NOMO-1 treated with DMSO at 0.1 percent for 48 hours (cell line): ENCODE measurements around the gene ILK.

Source experiments
- DNase-seq: peaks from one replicate; lab custom pipeline; 2025; ENCODE audit not compliant: unreplicated experiment; lab: John Stamatoyannopoulos, UW

Gene ILK

DNA sequence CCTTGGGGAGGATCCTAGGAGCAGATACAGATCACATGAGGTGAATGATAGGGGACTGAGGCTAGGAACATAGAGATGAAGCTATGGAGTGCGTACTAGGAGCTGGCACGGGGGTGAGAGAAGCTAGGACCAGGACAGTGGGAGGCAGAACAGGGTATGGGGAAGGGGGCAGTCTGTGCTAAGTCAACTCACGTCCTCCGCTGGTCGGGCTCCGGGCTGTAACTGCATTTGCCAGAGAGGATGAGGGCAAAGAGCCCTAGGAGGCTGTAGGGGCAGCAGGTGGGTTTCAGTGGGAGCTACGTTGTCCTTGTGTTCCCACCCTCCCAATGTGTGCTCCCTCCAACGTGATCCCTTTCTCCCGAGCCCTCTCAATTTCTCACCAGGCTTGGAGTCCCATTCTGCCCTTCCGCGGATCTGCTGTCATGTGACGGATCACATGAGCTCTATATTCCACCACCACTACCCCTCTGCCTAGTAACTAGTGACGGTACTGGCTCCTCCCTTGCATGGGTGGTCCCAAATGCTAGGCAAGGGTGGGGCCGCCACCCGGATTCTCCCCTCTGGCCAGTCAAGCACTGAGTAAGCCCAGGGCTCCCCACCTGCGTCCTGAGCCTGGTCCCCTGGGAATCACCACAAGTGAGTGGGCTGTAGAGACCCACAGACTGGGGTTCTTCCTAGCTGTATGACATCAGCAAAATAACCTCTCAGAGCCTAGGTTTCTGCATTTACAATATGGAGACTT is 15.6 kb downstream of the ILK start, which contains the start of gene TPP1:
TPP1 (minus strand) TSS at position 419 of the 742 bp plus-strand sequence; CDS start at position 397, 22 bp downstream.
- peak; percentile 92 for DNase-seq

GRCh38 chr11:6620636-6621035 is 17.1 kb downstream of the ILK start:
- no peak for DNase-seq

DNA sequence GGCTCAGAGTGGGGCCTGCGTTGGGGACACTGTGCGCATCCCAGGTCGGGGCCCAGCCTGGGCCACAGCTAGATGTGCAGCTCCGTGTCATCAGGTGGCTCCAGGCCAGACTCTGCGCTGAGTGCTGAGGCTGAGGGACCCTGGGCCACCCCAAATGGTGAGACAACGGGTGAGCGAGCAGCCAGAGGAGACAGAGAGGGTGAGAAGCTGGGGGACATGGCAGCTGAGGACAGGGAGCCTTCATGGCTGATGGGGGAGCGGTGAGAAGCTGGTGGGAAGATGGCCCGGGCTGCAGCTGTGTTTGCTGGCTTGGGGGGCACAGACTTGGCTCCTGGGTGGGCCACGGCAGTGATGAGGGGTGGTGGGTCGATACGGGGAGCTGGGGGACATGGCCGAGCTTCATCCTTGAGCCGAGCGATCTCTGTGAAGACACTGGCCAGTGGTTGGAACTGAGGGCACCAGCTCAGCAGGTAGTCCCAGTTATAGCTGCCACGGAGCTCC is 18.2 kb downstream of the ILK start:
- no peak for DNase-seq

DNA sequence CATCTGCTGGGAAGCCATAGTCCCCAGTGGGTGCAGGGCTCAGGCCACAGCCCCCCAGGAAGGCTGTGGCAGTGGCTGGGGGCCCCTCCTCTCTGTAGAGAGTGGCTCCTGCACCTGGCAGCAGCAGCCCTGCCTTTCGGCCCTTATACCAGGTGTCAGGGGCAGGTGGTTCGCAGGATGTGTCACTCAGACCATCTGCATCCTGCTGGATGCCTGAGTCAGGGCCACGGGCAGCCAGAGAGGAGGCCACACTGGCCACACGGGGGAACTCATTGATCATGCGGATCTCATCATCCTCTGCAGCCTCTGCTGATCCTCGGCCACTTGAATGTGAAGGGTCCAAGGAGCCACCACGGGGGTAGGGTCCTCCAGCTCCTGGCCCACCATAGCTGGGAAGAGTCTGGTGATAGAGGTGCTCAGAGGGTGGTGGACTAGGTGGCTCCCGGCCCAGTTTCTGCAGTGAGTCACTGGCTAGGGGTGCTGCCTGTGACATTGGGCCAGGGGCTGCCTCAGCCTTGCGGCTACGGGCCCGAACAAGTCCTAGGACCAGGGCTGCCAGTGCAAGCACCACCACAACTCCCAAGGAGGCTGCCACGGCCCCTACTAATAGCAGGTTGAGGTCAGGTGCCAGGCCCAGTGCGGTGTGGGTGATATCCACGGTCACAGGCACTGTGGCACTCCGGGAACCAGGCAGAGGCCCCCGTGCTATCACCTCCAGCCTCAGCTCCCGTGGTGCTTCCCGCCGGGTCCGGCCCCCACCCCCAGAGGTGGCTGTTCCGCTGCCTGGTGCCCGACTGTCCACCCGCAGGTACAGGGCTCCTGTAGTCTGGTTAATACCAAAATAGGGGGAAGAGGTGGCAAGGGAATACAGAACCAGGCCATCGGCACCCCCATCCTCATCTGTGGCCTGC is 18.9 kb downstream of the ILK start:
- no peak for DNase-seq

DNA sequence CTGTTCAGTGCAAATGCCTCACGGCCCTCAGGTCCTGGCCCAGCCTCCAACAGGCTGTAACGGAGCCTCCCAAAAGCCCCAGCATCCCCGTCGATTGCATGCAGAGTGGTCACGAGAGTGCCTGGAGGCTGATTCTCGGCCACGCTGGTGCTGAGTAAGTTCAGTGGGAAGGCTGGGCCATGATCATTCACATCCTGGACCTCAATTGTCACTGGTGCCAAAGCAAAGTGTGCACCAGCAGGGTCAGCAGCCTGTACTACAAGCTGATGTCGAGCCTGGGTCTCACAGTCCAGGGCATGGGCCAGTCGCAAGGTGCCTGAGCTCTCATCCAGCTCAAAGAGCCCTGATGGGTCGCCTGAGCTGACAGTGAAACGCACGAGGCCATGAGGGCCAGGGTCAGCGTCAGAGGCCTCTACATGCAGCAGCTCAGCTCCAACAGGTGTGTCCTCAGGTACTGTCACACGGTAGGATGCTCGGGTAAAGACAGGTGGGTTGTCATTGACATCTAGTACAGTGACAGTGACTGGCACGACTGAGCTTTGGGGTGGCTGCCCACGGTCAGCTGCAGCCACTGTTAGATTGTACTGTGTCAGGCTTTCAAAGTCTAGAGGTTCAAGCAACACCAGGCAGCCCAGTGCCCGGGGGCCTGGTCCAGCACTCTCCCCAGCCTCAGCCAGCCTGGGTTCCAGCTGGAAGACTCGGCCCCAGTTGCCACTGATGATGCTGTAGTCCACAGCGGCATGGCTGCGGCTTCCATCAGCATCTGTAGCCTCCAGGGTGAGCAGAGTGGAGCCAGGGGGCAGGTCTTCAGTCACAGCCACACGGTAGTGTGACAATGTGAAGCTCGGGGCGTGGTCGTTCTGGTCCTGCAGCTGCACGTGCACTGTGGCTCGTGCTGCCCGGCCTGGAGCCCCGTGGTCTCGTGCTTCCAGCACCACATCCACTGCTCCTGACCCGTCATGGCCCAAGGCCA is 20.1 kb downstream of the ILK start:
- no peak for DNase-seq

- no peak for DNase-seq
These were observed 21.7 kb downstream of the ILK start for GRCh38 chr11:6625156-6625831.

- DNase-seq: no peak
These were observed 22.4 kb downstream of the ILK start for GRCh38 chr11:6625832-6626420.

DNA sequence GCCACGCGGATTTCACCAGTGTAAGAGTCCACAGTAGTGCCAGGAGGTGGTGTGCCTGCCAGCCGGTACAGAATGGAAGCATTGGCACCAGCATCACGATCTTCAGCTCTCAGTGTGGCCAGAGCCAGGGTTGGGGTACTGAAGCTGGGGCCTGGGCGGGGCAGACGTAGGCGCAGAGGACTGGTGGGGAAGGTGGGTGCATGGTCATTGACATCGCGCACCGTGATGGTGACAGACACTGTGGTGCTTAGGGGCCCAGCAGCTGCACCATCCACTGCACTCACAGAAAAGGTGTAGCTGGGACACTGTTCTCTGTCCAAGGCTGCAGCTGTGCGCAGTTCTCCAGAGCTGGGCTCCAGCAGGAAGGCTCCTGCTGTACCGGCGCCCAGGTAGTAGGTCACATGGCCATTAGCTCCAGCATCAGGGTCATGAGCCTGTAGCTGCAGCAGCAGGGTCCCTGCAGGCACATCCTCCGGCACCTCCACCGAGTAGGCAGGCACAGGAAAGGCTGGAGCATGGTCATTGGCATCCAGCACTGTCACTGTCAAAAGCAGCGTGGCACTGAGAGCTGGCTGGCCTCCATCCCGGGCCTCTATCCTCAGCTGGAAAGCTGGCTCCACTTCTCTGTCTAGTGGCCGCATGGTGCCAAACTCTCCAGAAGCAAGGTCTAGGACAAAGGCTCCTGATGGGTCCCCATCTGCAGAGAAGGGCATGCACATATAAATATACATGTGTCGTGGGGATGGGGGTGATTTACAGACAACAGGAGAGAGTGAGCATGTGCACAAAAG is 23.6 kb downstream of the ILK start:
- DNase-seq: no peak

GRCh38 chr11:6627762-6628241 is 24.2 kb downstream of the ILK start:
- no peak for DNase-seq

GRCh38 chr11:6628526-6628925 is 25.0 kb downstream of the ILK start:
- DNase-seq: no peak

GRCh38 chr11:6629573-6629891 is 26.0 kb downstream of the ILK start:
- DNase-seq: no peak

- no peak for DNase-seq
These were observed 26.5 kb downstream of the ILK start for GRCh38 chr11:6629892-6630631.

- no peak for DNase-seq
These were observed 27.2 kb downstream of the ILK start for GRCh38 chr11:6630632-6631291.

GRCh38 chr11:6631361-6631890 is 27.9 kb downstream of the ILK start:
- DNase-seq: no peak

DNA sequence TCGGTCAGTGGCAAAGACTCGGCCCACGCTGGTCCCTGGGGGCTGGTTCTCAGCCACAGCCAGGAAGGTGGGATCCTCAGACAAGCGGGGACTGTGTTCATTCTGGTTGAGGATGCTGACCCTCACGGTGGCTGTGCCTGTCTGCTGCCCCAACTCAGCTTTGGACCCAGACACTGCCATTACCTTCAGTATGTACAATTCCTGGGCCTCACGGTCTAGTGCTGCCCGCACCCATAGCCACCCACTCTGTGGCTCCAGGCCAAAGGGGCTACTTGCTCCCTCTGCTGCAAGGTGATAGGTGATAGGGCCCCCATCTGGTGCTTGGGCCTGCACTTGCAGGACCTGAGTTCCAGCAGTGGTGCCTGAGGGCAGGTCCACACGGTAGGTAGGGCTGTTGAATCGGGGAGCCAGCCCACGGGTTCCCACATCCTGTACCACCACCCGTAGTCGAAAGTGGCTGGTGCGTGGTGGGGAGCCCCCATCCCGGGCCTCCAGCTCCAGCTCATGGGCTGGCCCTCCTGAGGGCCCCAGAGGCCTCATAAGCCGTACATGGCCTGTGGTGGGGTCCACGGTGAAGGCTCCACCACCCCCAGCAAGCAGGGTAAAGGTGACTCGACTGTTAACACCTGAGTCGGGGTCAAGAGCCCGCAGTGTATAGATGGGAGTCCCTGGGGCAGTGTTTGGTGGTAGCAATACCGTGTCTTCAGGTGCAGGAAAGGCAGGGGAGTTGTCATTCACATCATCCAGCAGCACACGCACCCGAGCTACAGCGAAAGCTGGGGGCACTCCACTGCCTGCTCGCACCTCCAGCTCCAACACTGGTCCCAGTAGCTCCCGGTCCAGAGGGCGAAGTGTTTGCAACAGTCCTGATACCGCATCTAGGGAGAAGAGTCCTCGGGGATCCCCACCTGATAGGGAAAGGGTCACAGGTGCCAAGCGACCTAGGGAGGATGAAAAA is 28.8 kb downstream of the ILK start:
- no peak for DNase-seq
